ENCODE measurements around the gene ZCCHC12. TPM values are rescaled to one million over a fixed set of nuclear protein-coding genes. Genes with fewer than 3 reads are reported as not detected.

ZCCHC12 gene
- total and polyA plus RNA-seq, 9 donors, result 0.70 to 131 (median 5.5) TPM

DNA sequence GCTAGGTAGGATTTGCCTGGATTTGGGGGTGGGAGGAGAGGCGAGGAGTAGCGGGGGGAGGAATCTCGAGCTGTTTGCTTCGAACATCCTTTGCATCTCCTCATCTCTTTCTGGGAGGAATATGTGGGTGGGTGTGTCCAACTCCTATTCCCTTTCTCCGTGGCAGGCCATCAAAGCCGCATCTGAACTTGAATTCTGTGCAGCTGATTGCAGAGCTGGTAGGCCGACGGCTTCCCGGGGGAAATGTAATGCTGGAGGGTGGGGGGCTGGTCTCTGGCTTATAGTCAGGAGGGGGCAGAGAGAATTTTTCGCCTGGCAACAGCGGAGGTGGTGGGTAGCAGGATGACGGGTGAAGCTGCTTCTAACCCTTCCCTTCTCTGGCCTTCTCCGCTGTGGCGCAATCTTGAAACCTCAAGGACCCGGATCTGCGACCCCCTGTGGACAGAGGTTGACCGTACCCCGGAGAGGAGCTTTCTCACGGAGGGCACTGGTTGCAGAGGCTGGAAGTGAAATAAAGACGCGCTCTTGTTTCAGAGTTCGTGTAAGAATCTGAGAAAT, 628 bp downstream of the ZCCHC12 start:
- H3K27me3 ChIP-seq, result no peaks in the 10 kb centered on the region
- no peaks in the 10 kb centered on the region for H3K4me1 ChIP-seq (ENCODE audit: insufficient read depth)
- no peaks in the 10 kb centered on the region for H3K36me3 ChIP-seq
- TF ChIP-seq POLR2A (IDR thresholded peaks at IDR 0.05) (no peak), EP300 (IDR thresholded peaks at IDR 0.05) (no peak)
- TF ChIP-seq, protein P1, sequence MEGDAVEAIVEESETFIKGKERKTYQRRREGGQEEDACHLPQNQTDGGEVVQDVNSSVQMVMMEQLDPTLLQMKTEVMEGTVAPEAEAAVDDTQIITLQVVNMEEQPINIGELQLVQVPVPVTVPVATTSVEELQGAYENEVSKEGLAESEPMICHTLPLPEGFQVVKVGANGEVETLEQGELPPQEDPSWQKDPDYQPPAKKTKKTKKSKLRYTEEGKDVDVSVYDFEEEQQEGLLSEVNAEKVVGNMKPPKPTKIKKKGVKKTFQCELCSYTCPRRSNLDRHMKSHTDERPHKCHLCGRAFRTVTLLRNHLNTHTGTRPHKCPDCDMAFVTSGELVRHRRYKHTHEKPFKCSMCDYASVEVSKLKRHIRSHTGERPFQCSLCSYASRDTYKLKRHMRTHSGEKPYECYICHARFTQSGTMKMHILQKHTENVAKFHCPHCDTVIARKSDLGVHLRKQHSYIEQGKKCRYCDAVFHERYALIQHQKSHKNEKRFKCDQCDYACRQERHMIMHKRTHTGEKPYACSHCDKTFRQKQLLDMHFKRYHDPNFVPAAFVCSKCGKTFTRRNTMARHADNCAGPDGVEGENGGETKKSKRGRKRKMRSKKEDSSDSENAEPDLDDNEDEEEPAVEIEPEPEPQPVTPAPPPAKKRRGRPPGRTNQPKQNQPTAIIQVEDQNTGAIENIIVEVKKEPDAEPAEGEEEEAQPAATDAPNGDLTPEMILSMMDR (IDR thresholded peaks at IDR 0.05), result no peak
- peak overlapping the region; percentile 21 for H3K4me3 ChIP-seq
- 45 to 55% (median 55%) methylated on average over 22 of the region's 22 CpGs for WGBS, 3 donors
- H3K9me3 ChIP-seq, result no peaks in the 10 kb centered on the region
- DNase-seq, result no peak
- intact Hi-C loops (cut with DNase I), result no loop called here
- H3K27ac ChIP-seq, result no peak overlapping the region

DNA sequence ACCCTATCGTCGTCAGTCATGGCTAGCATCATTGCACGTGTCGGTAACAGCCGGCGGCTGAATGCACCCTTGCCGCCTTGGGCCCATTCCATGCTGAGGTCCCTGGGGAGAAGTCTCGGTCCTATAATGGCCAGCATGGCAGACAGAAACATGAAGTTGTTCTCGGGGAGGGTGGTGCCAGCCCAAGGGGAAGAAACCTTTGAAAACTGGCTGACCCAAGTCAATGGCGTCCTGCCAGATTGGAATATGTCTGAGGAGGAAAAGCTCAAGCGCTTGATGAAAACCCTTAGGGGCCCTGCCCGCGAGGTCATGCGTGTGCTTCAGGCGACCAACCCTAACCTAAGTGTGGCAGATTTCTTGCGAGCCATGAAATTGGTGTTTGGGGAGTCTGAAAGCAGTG, 1.6 kb downstream of the ZCCHC12 start:
- H3K36me3 ChIP-seq, result no peaks in the 10 kb centered on the region
- WGBS, 3 donors, result 76 to 77% (median 77%) methylated on average over 16 of the region's 16 CpGs
- no peaks in the 10 kb centered on the region for H3K27me3 ChIP-seq
- H3K9me3 ChIP-seq, result no peaks in the 10 kb centered on the region
- H3K4me3 ChIP-seq, result no peak overlapping the region
- H3K27ac ChIP-seq, result no peak overlapping the region
- no peaks in the 10 kb centered on the region for H3K4me1 ChIP-seq (ENCODE audit: insufficient read depth)
- DNase-seq, result no peak
- TF ChIP-seq EP300 (IDR thresholded peaks at IDR 0.05) (no peak), POLR2A (IDR thresholded peaks at IDR 0.05) (no peak)
- TF ChIP-seq, protein P1 (IDR thresholded peaks at IDR 0.05), result no peak
- intact Hi-C loops (cut with DNase I), result no loop called here

DNA sequence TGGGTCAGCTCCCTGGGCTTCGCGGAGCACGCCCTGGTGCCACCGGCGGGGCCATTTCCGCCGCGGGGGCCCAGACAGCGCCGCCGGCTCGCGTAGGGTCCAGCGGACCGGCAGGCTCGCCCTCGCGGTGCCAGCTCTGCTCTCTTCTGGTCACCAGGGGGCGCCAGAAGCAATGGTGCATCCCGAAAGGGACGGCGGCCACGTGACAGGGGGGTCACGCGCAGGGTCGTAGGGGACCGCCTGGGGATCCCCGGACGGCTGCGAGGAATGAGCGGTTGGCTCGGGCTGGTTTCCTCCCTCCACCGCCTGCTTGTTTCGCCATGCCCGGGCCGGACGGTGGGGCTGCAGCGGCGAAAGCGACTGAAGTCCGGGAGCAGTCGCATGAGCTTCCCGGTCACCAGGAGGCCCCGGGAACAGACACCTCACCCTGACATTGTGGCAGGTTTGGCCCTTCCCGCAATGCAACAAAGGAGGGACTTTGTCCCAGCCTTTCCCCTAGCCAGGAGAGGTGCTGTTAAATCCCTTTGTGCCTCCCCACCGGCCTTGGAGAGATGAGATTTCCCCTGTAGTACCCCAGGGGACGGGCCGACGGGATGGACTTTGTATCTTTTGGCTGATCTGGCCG, 15.8 kb downstream of the ZCCHC12 start:
- peak; percentile 66 to 82 (median 77) for DNase-seq
- no peaks in the 10 kb centered on the region for H3K36me3 ChIP-seq
- H3K27me3 ChIP-seq, result no peaks in the 10 kb centered on the region
- intact Hi-C loops (cut with DNase I), result no loop called here
- 31 to 50% (median 35%) methylated on average over 44 to 50 of the region's 50 CpGs for WGBS, 3 donors
- H3K4me1 ChIP-seq (ENCODE audit: insufficient read depth), result no peaks in the 10 kb centered on the region
- no peak for TF ChIP-seq EP300 (IDR thresholded peaks at IDR 0.05)
- TF ChIP-seq, protein P1 (IDR thresholded peaks at IDR 0.05), result peak; percentile 41 to 56 (median 49)
- no peak for TF ChIP-seq POLR2A (IDR thresholded peaks at IDR 0.05)
- H3K9me3 ChIP-seq, result no peaks in the 10 kb centered on the region
- peak overlapping the region; percentile 36 for H3K4me3 ChIP-seq
- H3K27ac ChIP-seq, result no peak overlapping the region

DNA sequence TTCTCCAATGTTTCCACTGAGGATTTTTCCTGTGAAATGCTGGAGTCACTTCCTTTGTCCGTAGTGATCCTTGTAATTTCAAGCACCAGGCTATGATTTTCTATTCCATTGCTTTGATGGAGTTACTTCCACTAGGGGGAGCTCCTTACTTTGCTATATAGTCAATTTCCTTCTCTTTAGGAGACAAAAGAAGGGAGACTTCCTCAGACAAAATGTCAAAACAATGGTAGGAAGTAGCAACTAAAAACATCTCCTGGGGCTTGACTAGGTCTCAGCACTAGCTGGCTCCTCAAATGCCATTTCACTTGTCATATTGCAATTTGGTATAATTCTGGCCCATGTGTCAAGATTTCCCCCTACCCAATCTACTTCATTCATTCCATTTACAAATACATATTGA, 24.1 kb downstream of the ZCCHC12 start:
- intact Hi-C loops (cut with DNase I), result loop anchor here (5.0 to 10.0 kb wide), 3 partner anchors 217 to 377 kb away; no protein-coding TSS in a partner anchor
- H3K27me3 ChIP-seq, result no peaks in the 10 kb centered on the region
- no peak overlapping the region for H3K27ac ChIP-seq
- H3K4me3 ChIP-seq, result no peak overlapping the region
- TF ChIP-seq EP300 (IDR thresholded peaks at IDR 0.05), result no peak
- TF ChIP-seq, protein P1 (IDR thresholded peaks at IDR 0.05), result peak in 2 of 3 donors; percentile 29 to 49
- no peaks in the 10 kb centered on the region for H3K4me1 ChIP-seq (ENCODE audit: insufficient read depth)
- no peaks in the 10 kb centered on the region for H3K36me3 ChIP-seq
- 6 to 14% (median 13%) methylated on average over 1 of the region's 1 CpG for WGBS, 3 donors
- H3K9me3 ChIP-seq, result no peaks in the 10 kb centered on the region
- DNase-seq, result no peak
